Epithelial cell of proximal tubule (primary cell): ENCODE measurements around the gene MVK. TPM values are rescaled to one million over a fixed set of nuclear protein-coding genes. Genes with fewer than 3 reads are reported as not detected.

Experiments
- DNase-seq: peaks from one replicate; pipeline ENCODE4 v3.0.0-alpha.2; 2011; ENCODE audit warnings: low read depth
- H3K4me3 ChIP-seq: 2 replicates; pipeline ENCODE4 v1.5.1; 2011; ENCODE audit warnings: low read depth, mild to moderate bottlenecking, low read length
- total RNA-seq: library from RNA; depleted of rRNA; stranded (reverse); fragments of >200 nt; gene quantifications from 2 replicates; pipeline ENCODE4 v1.2.3, GENCODE V29; 2015
- TF ChIP-seq, protein P1 (sequence below): conservative IDR thresholded peaks from 2 replicates; pipeline ENCODE4 v1.5.1; 2012; ENCODE audit warnings: low read depth, mild to moderate bottlenecking, low read length

Gene MVK
- total RNA-seq, 1 donor from 2014 or later = 28.5 TPM

- no peak overlapping the region for H3K4me3 ChIP-seq
- TF ChIP-seq, protein P1, sequence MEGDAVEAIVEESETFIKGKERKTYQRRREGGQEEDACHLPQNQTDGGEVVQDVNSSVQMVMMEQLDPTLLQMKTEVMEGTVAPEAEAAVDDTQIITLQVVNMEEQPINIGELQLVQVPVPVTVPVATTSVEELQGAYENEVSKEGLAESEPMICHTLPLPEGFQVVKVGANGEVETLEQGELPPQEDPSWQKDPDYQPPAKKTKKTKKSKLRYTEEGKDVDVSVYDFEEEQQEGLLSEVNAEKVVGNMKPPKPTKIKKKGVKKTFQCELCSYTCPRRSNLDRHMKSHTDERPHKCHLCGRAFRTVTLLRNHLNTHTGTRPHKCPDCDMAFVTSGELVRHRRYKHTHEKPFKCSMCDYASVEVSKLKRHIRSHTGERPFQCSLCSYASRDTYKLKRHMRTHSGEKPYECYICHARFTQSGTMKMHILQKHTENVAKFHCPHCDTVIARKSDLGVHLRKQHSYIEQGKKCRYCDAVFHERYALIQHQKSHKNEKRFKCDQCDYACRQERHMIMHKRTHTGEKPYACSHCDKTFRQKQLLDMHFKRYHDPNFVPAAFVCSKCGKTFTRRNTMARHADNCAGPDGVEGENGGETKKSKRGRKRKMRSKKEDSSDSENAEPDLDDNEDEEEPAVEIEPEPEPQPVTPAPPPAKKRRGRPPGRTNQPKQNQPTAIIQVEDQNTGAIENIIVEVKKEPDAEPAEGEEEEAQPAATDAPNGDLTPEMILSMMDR = no peak
- DNase-seq = no peak
Observed at GRCh38 chr12:109586385-109587296, 13.0 kb downstream of the MVK start.

DNA sequence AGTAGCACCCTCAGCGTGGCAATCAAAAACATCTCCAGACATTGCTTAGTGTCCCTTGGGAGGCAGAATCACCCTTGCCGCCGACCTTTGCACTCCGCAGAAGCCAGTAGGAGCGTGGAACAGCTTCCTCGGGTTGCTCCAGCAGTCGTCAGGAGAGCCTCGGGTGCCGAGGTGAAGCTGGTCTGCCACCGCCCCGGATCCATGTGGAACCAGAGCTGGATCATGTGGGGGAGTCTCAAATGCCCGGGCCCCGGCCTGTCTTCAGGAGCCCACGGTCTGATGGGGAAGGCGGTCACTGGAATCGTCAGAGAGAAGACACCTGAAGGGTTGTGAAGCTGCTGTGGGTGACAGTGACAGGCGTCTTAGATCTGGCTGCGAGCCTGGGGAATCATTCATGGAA is 14.3 kb downstream of the MVK start:
- TF ChIP-seq, protein P1 = no peak
- no peak overlapping the region for H3K4me3 ChIP-seq
- no peak for DNase-seq

GRCh38 chr12:109588461-109589239 is 15.1 kb downstream of the MVK start:
- H3K4me3 ChIP-seq = no peak overlapping the region
- TF ChIP-seq, protein P1 = no peak
- no peak for DNase-seq

DNA sequence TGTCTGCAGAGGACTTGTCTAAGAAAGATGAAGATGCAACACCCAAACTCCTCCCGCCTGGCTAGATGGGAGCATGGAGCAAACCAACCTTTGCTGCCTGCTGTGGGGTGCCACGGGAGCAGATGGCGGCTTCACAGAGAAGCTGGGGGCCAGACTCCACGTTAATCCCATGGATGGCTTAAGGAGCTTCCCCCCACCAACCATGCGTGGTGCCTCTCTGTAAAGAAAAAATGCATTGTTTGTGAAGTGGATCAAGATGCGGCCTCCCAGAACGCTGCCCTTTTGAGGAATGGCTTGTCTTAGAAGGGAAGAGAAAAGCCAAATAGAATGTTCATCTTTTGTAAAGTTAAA is 15.6 kb downstream of the MVK start:
- TF ChIP-seq, protein P1 = no peak
- no peak for DNase-seq
- H3K4me3 ChIP-seq = no peak overlapping the region

GRCh38 chr12:109589691-109590245 is 16.2 kb downstream of the MVK start:
- no peak for DNase-seq
- no peak overlapping the region for H3K4me3 ChIP-seq
- TF ChIP-seq, protein P1 = no peak

- TF ChIP-seq, protein P1 = no peak
- H3K4me3 ChIP-seq = no peak overlapping the region
- DNase-seq = no peak
Observed at GRCh38 chr12:109590566-109590965, 17.0 kb downstream of the MVK start.
